MCF 10A (cell line): Measurements from ENCODE around the gene P4HB. TPM values are rescaled to one million over a fixed set of nuclear protein-coding genes. Genes with fewer than 3 reads are reported as not detected.

Source experiments
- BruUV-seq: library from RNA; stranded (reverse); fragments of 400-500 nt; replicated peaks from 2 replicates; lab custom pipeline; 2021; lab: Mats Ljungman, UMichigan
- CTCF ChIA-PET: fragments of 300-600 bp; sonication (Branson Sonifier 250); formaldehyde crosslinking; extraction: SDS; loops from one replicate; lab custom pipeline; 2021; ENCODE audit warnings: antibody characterized with exemption, inconsistent platforms; lab: Yijun Ruan, JAX
- POLR2A ChIA-PET: fragments of 300-600, 350-650 bp; sonication (Branson Sonifier 250); formaldehyde crosslinking; extraction: SDS; loops from one replicate; lab custom pipeline; 2020; ENCODE audit warnings: antibody characterized with exemption, inconsistent platforms; lab: Yijun Ruan, JAX
- DNase-seq: peaks from one replicate; pipeline ENCODE4 v3.0.0-alpha.2; 2018; ENCODE audit not compliant: unreplicated experiment
- H3K27ac Mint-ChIP-seq: one replicate; pipeline ENCODE4 v1.8.0; 2022; ENCODE audit warnings: mild to moderate bottlenecking, low read depth, mixed read lengths; ENCODE audit not compliant: unreplicated experiment
- H3K27me3 Mint-ChIP-seq: one replicate; pipeline ENCODE4 v1.8.0; 2022; ENCODE audit warnings: mixed read lengths; ENCODE audit not compliant: insufficient read depth, unreplicated experiment
- H3K36me3 Mint-ChIP-seq: one replicate; pipeline ENCODE4 v1.8.0; 2022; ENCODE audit warnings: mild to moderate bottlenecking, moderate library complexity, mixed read lengths; ENCODE audit not compliant: insufficient read depth, unreplicated experiment
- H3K4me1 Mint-ChIP-seq: one replicate; pipeline ENCODE4 v1.8.0; 2022; ENCODE audit warnings: mixed read lengths; ENCODE audit not compliant: insufficient read depth, unreplicated experiment
- H3K4me3 Mint-ChIP-seq: one replicate; pipeline ENCODE4 v1.8.0; 2022; ENCODE audit warnings: mild to moderate bottlenecking, moderate library complexity, mixed read lengths; ENCODE audit not compliant: unreplicated experiment
- H3K9me3 Mint-ChIP-seq: one replicate; pipeline ENCODE4 v1.8.0; 2022; ENCODE audit warnings: mixed read lengths; ENCODE audit not compliant: unreplicated experiment
- CTCF ChIP-seq: fragments of 200-600 bp; IDR thresholded peaks from one replicate; pipeline ENCODE4 v1.8.0; 2022; ENCODE audit warnings: antibody characterized with exemption, mild to moderate bottlenecking; ENCODE audit not compliant: unreplicated experiment
- intact Hi-C: fragments of 100-400 bp; cut with micrococcal nuclease; formaldehyde crosslinking; loops from 2 replicates; pipeline ENCODE4 v1.14.1; 2022
- total RNA-seq: library from RNA; stranded (reverse); gene quantifications from 2 replicates; pipeline ENCODE4 v1.2.3, GENCODE V29; 2022

The P4HB gene
- total RNA-seq, 1 experiment from 2014 or later: 894 TPM

GRCh38 chr17:81877569-81877968 lies 17.2 kb upstream of the P4HB start:
- peaks cover 48% of the 10 kb centered on the region for H3K36me3 Mint-ChIP-seq
- no peaks in the 10 kb centered on the region for H3K4me1 Mint-ChIP-seq
- no peaks in the 10 kb centered on the region for H3K9me3 Mint-ChIP-seq
- TF ChIP-seq CTCF: no peak
- ChIA-PET CTCF (no interaction called here), POLR2A (interaction anchor here (0.7 kb wide), 1 partner anchor 20 kb away, joined by 3 read pairs; no protein-coding TSS in a partner anchor)
- H3K4me3 Mint-ChIP-seq: no peak overlapping the region
- no TSS peak for BruUV-seq
- no peak for DNase-seq
- intact Hi-C loops: no loop called here
- H3K27me3 Mint-ChIP-seq: no peaks in the 10 kb centered on the region
- H3K27ac Mint-ChIP-seq: no peak overlapping the region

GRCh38 chr17:81871387-81872230 lies 11.3 kb upstream of the P4HB start:
- TF ChIP-seq CTCF: peak; percentile 28
- Mint-ChIP-seq H3K4me3 (peak overlapping the region; percentile 78), H3K36me3 (peaks cover 52% of the 10 kb centered on the region), H3K4me1 (peaks cover 18% of the 10 kb centered on the region), H3K27me3 (no peaks in the 10 kb centered on the region), H3K27ac (peak overlapping the region; percentile 88), H3K9me3 (no peaks in the 10 kb centered on the region)
- BruUV-seq: TSS peak; percentile 68
- ChIA-PET CTCF (interaction anchor here (1.0 kb wide), 1 partner anchor 14 kb away, joined by 6 read pairs; no protein-coding TSS in a partner anchor), POLR2A (interaction anchor here (0.6 to 4.1 kb wide), 15 partner anchors 10 to 166 kb away, joined by 3 to 27 read pairs (median 11); partner anchors contain the start of genes ALYREF, DCXR, P4HB and PYCR1)
- intact Hi-C loops: no loop called here
- peak; percentile 89 for DNase-seq

GRCh38 chr17:81870981-81871386 lies 10.6 kb upstream of the P4HB start, which contains the start of gene ARHGDIA:
TSS of gene ARHGDIA (minus strand) at chr17:81871337. CDS start at chr17:81869930, 1,407 bp downstream.
- POLR2A ChIA-PET: interaction anchor here (0.6 to 4.1 kb wide), 9 partner anchors 9 to 318 kb away, joined by 3 to 27 read pairs (median 14); partner anchors contain the start of genes ARL16, HGS and P4HB
- CTCF ChIA-PET: no interaction called here
- Mint-ChIP-seq H3K36me3 (peaks cover 58% of the 10 kb centered on the region), H3K9me3 (no peaks in the 10 kb centered on the region), H3K4me1 (peaks cover 18% of the 10 kb centered on the region), H3K4me3 (peak within 1 kb of the TSS; percentile 78), H3K27ac (peak within 1 kb of the TSS; percentile 88), H3K27me3 (no peaks in the 10 kb centered on the region)
- no peak for DNase-seq
- TF ChIP-seq CTCF: no peak
- no TSS peak for BruUV-seq
- intact Hi-C loops: no loop called here
